ENCODE data around the gene BPIFB4.

The BPIFB4 gene

DNA sequence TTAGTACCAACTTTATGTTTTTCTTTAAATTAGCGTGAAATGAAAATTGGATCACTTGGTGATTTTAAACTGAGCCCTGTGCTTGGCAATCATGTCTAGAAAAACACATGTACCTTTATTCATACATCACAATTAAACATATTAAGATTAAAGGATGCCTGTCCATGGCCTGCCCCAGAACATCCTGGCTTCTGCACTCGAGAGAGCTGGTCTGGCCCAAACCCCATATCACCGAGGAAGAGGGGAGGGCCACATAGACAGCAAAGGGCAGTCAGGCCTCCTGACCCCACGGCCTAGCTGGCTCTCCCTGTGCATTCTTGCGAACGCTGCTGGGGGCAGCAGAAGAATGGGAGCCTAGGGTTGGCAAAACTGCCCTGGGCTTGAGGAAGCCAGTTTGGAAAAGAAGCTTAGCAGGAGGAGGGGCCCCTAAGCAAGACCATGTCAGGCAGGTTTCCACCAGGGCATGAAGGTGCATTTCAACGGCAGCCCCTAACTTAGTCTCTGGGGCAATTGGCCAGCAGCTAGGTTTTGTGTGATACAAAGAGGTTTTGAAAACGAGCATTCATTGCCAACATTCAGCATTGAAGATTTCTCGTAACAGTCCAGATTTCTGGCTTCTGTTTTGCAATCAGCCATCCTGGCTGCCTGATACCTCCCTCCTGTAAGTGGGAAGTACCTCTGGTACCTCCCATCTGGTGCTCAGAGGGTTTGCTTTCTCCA lies 17.2 kb upstream of the BPIFB4 start:
- DNase-seq (ENCODE audit: low read depth) = no peak

- DNase-seq (ENCODE audit: low read depth) = no peak
Measured at GRCh38 chr20:33062825-33063149, 16.7 kb upstream of the BPIFB4 start.

- DNase-seq (ENCODE audit: low read depth) = no peak
Measured at GRCh38 chr20:33063271-33063670, 16.2 kb upstream of the BPIFB4 start.

DNA sequence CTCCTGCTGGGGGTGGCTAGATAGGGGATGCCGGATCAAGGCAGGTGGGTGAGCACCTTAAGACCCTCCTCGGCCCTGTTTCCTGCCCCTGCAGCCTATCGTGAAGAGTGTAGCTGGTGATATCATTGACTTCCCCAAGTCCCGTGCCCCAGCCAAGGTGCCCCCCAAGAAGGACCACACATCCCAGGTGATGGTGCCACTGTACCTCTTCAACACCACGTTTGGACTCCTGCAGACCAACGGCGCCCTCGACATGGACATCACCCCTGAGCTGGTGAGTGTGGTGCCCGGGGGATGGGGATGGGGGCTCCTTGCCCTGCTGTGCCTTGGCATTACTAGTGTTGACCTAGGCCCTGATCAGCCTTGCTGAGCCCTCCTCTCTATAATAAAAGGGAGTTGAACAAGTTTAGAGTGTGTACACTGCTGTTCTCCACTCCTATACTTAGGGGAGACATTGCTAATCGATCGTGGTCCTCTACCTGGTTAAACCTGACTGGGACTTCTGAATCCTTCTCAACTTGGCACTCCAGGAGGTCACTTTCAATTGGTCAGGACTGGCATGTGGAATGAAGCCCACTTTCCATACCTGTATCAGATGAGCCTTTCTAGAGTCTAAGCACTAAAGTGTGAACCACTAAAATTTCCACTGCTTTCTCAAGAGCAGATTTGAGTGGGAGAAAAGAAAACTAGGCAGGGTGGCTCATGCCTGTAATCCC lies 14.7 kb upstream of the BPIFB4 start:
- no peak for DNase-seq (ENCODE audit: low read depth)

DNA sequence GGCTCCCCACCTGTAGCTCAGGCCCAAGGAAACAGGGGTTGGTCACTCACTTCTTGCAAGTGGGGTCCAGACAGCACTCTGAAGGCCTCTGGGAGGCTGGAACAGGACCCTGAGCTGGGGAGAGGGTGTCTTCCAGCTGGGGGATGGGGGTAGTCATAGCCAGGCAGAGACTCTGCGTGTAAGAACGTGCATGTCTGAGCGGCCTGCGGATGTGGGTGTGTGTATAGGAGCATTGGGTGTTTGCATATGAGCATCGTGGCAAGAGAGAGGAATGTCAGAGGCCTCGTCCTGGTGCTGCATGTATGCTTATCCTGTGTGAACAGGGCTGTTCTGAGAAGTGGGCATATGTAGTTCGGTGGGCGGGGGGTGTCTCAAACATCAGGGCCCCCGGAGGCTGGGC lies 13.7 kb upstream of the BPIFB4 start:
- no peak for DNase-seq (ENCODE audit: low read depth)

GRCh38 chr20:33067806-33068205 lies 11.6 kb upstream of the BPIFB4 start:
- no peak for DNase-seq (ENCODE audit: low read depth)

GRCh38 chr20:33068251-33068939 lies 11.0 kb upstream of the BPIFB4 start:
- no peak for DNase-seq (ENCODE audit: low read depth)

DNA sequence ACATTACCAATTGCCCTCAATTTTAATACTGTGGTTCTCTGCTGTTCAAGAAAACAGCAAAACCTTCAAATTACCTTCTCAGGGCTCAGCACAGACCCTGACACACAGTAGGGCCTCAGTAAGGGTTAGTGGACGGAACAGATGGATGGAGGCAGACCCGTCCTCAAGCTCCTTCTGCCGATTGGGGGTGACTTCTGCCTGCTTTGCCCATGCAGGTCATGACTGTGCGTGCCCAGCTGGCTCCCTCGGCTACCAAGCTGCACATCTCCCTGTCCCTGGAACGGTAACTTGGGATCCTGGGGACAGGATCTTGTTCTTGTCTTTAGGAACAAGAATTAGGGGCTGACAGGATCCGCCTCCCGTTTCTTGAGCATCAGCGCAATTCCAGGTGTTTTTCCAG lies 9.8 kb upstream of the BPIFB4 start:
- DNase-seq (ENCODE audit: low read depth) = no peak

- DNase-seq (ENCODE audit: low read depth) = no peak
Measured at GRCh38 chr20:33070111-33071053, 9.1 kb upstream of the BPIFB4 start.

GRCh38 chr20:33071198-33071597 lies 8.2 kb upstream of the BPIFB4 start:
- DNase-seq (ENCODE audit: low read depth) = no peak

- no peak for DNase-seq (ENCODE audit: low read depth)
Measured at GRCh38 chr20:33072362-33072761, 7.1 kb upstream of the BPIFB4 start.

DNA sequence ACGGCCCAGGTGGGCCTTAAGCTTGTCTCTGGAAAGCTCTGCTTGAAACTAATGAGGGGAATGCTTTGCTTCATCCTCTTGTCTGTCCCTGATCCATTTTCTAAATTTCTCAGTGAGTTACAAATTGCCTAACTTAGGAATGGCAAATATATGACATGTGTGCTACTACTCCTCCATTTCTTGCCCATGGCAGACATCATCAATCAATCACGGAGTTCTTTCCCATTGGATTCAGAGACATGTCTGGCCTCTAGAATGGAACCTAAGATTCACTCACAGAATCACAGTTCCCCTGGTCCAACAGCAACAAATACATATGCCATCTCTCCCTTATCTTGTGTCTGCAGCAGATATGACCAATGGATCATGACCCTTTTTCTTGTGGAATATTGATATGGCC lies 6.6 kb upstream of the BPIFB4 start:
- no peak for DNase-seq (ENCODE audit: low read depth)

DNA sequence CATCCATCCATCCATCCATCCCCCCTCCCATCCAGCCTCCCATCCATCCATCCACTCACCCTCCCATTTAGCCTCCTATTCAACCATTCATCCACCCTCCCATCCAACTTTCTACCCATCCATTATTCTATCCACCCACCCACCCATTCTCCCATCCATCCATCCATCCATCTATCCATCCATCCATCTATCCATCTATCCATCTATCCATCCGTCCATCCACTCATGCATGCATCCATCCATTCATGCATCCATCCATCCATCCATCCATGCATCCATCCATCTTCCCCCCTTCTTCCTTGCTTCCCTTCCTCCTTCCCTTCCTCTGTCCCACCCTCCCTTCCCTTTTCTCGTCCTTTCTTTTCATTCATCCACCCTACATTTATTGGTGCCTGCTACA lies 4.8 kb upstream of the BPIFB4 start:
- DNase-seq (ENCODE audit: low read depth) = no peak

DNA sequence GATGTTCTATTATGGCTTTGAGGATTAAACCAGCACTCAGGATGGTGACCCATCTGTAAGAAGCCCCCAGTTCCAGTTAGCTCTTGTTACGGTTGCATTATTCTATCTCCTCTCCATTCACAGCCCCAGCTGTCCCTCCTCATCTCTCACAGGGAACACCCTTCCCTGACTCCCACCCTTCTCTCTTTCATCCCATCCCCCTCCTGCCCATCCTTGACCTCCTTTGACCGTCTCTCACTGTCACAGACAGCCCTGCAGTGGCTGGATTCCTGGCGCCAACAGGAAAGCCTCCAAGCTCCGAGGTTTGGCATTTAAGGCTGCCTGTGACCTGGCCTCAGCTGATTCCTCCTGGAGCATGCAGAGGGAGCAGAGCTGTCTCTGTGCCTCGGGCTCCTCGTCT lies 4.2 kb upstream of the BPIFB4 start:
- no peak for DNase-seq (ENCODE audit: low read depth)

- DNase-seq (ENCODE audit: low read depth) = no peak
Measured at GRCh38 chr20:33076662-33077372, 2.6 kb upstream of the BPIFB4 start.

GRCh38 chr20:33081411-33082154 lies 2.1 kb downstream of the BPIFB4 start:
- no peak for DNase-seq (ENCODE audit: low read depth)

- no peak for DNase-seq (ENCODE audit: low read depth)
Measured at GRCh38 chr20:33082546-33082945, 3.1 kb downstream of the BPIFB4 start.

- DNase-seq (ENCODE audit: low read depth) = no peak
Measured at GRCh38 chr20:33083544-33084340, 4.3 kb downstream of the BPIFB4 start.

DNA sequence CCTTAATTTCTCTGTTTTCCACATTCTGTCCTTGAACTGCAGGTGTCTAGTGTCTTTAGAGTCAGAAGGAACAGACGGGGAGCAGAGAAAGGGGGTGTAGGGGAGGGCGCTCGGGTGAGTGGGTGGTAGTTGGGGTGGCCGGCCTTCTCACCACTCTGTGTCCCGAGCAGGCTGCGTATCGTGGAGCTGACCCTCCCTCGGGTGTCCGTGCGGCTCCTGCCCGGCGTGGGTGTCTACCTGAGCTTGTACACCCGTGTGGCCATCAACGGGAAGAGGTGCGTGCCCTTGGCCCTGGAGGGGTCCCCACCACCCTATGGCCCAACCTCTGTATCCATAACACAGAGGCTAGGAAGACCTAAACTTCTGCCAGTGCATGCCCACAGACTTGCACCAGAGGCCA lies 5.3 kb downstream of the BPIFB4 start:
- DNase-seq (ENCODE audit: low read depth) = no peak
